Measurements from ENCODE around the gene FPR2. TPM values are rescaled to one million over a fixed set of nuclear protein-coding genes. Genes with fewer than 3 reads are reported as not detected.

Gene FPR2
- total RNA-seq, 2 donors from 2014 or later = 0.30 to 3.9 TPM

DNA sequence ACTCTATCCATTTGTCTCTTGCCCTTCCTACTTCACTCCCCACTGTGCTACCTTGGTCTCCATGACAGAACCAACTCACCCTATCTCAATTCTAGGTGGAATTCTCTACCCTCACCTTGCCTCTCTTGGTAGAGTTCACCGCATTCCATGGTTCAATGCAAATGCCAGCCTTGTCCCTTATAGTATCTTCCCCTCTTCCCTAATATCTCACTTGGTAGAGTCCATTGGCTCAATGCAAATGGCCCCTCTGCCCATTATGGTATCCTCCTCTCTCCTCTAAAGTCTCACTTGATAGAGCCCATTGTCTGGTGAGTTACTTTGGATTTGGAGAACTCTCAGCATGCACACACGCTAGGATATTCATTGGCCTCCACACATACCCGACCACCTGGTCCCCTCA is 45.1 kb upstream of the FPR2 start:
- Histone ChIP-seq H3K4me1 (peaks cover 0 to 11% of the 10 kb centered on the region in 2 donors), H3K36me3 (no peaks in the 10 kb centered on the region), H3K9me3 (no peaks in the 10 kb centered on the region), H3K27ac (no peak overlapping the region), H3K27me3 (peaks cover 0 to 8% of the 10 kb centered on the region in 2 donors), H3K4me3 (no peak overlapping the region)
- TF ChIP-seq, protein P1, sequence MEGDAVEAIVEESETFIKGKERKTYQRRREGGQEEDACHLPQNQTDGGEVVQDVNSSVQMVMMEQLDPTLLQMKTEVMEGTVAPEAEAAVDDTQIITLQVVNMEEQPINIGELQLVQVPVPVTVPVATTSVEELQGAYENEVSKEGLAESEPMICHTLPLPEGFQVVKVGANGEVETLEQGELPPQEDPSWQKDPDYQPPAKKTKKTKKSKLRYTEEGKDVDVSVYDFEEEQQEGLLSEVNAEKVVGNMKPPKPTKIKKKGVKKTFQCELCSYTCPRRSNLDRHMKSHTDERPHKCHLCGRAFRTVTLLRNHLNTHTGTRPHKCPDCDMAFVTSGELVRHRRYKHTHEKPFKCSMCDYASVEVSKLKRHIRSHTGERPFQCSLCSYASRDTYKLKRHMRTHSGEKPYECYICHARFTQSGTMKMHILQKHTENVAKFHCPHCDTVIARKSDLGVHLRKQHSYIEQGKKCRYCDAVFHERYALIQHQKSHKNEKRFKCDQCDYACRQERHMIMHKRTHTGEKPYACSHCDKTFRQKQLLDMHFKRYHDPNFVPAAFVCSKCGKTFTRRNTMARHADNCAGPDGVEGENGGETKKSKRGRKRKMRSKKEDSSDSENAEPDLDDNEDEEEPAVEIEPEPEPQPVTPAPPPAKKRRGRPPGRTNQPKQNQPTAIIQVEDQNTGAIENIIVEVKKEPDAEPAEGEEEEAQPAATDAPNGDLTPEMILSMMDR (IDR thresholded peaks at IDR 0.05) = no peak
- DNase-seq (ENCODE audit: low spot score) = no peak

DNA sequence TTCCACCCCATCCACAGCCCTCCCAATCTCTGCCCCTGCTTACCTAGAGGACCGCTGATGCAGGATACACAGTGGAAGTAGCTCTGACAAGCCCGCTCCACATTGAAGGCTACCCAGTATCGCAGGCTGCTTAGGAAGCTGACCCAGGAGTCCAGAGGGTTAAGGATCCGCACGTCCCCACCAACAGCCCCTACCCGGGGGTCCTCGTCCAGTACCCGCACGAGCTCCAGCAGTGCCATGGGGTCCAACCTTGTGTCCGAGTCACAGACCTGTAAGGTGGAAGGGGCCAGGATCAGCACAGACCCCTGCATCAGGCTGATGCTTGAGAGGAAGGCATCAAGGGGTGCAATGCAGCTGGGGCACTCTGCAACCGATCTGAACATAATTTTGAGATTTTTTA is 44.1 kb upstream of the FPR2 start:
- Histone ChIP-seq H3K9me3 (no peaks in the 10 kb centered on the region), H3K36me3 (no peaks in the 10 kb centered on the region), H3K27ac (no peak overlapping the region), H3K4me1 (peaks cover 0 to 11% of the 10 kb centered on the region in 2 donors), H3K27me3 (peaks cover 3 to 8% of the 10 kb centered on the region in 2 donors), H3K4me3 (no peak overlapping the region)
- TF ChIP-seq, protein P1 (IDR thresholded peaks at IDR 0.05) = no peak
- no peak for DNase-seq (ENCODE audit: low spot score)

DNA sequence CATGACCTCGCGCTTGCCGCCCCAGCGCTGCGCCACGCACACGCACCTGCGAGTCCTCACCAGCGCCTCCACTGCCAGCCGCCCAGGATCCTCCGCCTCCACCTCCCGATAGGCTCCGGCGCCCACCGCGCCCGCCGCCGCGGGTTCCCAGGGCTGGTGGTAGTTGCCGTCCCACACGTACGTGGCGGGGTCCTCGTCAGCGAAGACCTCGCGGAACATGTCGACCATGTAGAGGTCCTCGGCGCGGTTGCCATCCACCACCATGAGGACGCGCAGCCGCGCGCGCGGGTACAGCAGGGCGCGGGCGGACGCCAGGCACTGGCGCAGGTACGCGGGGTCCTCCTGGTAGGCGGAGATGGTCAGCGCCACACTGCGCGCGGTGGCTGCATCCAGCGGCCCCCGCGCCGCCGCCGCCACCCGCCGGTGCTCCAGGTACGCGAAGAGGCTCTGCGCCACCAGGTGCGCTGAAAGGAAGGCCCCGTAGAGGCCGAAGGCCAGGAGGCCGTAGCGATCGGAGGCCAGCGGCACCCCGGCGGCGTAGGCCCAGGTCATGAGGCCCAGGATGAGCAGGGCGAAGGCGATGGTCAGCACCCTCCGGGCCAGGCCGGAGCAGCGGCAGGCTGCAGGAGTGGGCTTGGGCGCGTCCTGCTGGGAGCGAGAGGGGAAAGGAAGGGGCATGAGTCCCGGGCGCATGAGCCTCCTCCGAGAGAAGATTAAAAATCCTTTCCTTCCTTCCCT is 41.6 kb upstream of the FPR2 start:
- TF ChIP-seq, protein P1 (IDR thresholded peaks at IDR 0.05) = no peak
- Histone ChIP-seq H3K27me3 (peaks cover 4 to 8% of the 10 kb centered on the region in 2 donors), H3K36me3 (no peaks in the 10 kb centered on the region), H3K27ac (no peak overlapping the region), H3K4me3 (peak overlapping the region in 1 of 2 donors; percentile 36), H3K9me3 (no peaks in the 10 kb centered on the region), H3K4me1 (peaks cover 0 to 15% of the 10 kb centered on the region in 2 donors)
- DNase-seq (ENCODE audit: low spot score) = no peak

DNA sequence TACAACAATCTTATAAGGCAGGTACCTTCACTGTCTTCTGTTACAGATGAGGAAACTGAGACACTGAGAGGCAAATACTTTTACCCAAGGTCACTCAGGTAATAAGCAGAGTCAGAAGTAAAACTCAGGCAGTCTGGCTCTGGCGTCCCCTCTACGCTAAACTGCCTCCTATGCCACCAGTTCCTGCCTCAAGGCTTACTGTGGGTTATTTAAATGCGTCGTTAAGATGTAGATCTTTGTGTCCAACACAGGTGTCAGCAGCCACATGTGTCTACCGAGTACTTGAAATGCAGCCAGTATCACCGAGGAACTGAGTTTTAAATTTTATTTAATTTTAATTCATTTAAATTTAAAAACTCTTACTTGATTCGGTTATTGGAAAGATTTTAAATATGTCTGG is 39.1 kb upstream of the FPR2 start:
- TF ChIP-seq, protein P1 (IDR thresholded peaks at IDR 0.05) = no peak
- no peak for DNase-seq (ENCODE audit: low spot score)
- no peak overlapping the region for H3K4me3 ChIP-seq

DNA sequence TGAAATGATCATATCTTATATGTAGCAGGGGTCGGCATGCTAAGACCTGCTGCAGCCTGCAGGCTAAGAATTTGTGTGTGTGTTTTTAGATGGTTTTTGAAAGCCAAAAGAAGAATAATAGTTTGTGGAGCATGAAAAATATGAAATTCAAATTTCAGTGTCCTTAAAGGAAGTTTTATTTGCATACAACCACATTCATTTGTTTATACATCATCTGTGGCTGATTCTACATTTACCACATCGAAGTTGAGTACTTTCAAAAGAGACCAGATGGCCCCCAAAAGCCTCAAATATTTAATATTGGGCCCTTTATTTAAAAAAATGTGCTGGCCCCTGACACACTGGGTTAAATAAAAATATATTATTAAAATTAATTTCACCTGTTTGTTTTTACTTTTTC is 38.5 kb upstream of the FPR2 start:
- peaks cover 8 to 9% of the 10 kb centered on the region in 2 donors for H3K27me3 ChIP-seq
- no peaks in the 10 kb centered on the region for H3K36me3 ChIP-seq
- peaks cover 0 to 15% of the 10 kb centered on the region in 2 donors for H3K4me1 ChIP-seq
- no peak for DNase-seq (ENCODE audit: low spot score)
- TF ChIP-seq, protein P1 (IDR thresholded peaks at IDR 0.05) = no peak
- H3K9me3 ChIP-seq = no peaks in the 10 kb centered on the region
- H3K27ac ChIP-seq = no peak overlapping the region
- no peak overlapping the region for H3K4me3 ChIP-seq

More for the DNA sequence above, 39.1 kb upstream of the FPR2 start:
- Histone ChIP-seq H3K4me1 (peaks cover 0 to 15% of the 10 kb centered on the region in 2 donors), H3K27ac (no peak overlapping the region), H3K9me3 (no peaks in the 10 kb centered on the region), H3K27me3 (peaks cover 8 to 9% of the 10 kb centered on the region in 2 donors), H3K36me3 (no peaks in the 10 kb centered on the region)

All from right atrium auricular region (tissue), 2 donors.